WTC11 (cell line): ENCODE results near the gene RIMBP2.

Source experiments
- ATF3 ChIP-seq: sonication (generic); formaldehyde crosslinking; conservative IDR thresholded peaks from 2 replicates; pipeline ENCODE4 v1.8.1; 2022; ENCODE audit warnings: mild to moderate bottlenecking, missing genetic modification reagents
- CTCF ChIP-seq: fragments of 200-600 bp; IDR thresholded peaks from 2 replicates; pipeline ENCODE4 v1.8.0; 2022; ENCODE audit warnings: antibody characterized with exemption
- ELF4 ChIP-seq: sonication (generic); formaldehyde crosslinking; IDR thresholded peaks from 2 replicates; pipeline ENCODE4 v1.8.1; 2022; ENCODE audit warnings: low read depth, mild to moderate bottlenecking, moderate library complexity, missing genetic modification reagents
- GTF2I ChIP-seq: fragments of 250-450 bp; sonication (Bioruptor Pico); conservative IDR thresholded peaks from 2 replicates; pipeline ENCODE4 v1.4.0; 2021; ENCODE audit warnings: mild to moderate bottlenecking
- HMGXB4 ChIP-seq: sonication (generic); formaldehyde crosslinking; IDR thresholded peaks from 2 replicates; pipeline ENCODE4 v1.8.1; 2023; ENCODE audit warnings: mild to moderate bottlenecking, moderate library complexity, missing genetic modification reagents
- JUN ChIP-seq: sonication (generic); formaldehyde crosslinking; IDR thresholded peaks from 2 replicates; pipeline ENCODE4 v1.8.0; 2023; ENCODE audit warnings: mild to moderate bottlenecking, missing genetic modification reagents
- MLX ChIP-seq: sonication (generic); formaldehyde crosslinking; IDR thresholded peaks from 2 replicates; pipeline ENCODE4 v1.8.1; 2023; ENCODE audit warnings: mild to moderate bottlenecking, missing genetic modification reagents, moderate library complexity
- USF1 ChIP-seq: sonication (generic); formaldehyde crosslinking; IDR thresholded peaks from 2 replicates; pipeline ENCODE4 v1.8.0; 2022; ENCODE audit warnings: mild to moderate bottlenecking, missing genetic modification reagents

- no peak for TF ChIP-seq CTCF
- TF ChIP-seq HMGXB4 = no peak
- TF ChIP-seq ATF3 (CRISPR knock-in tag) = no peak
- TF ChIP-seq ELF4 (CRISPR knock-in tag) = no peak
- TF ChIP-seq GTF2I = no peak
- TF ChIP-seq USF1 (CRISPR knock-in tag) = no peak
- TF ChIP-seq JUN = no peak
- no peak for TF ChIP-seq MLX (CRISPR knock-in tag)
Measured at GRCh38 chr12:130613131-130613530, 103.0 kb downstream of the RIMBP2 start.
